Thyroid gland (tissue), 4 donors: Measurements from ENCODE around the gene EXD3.

Experiments used
- POLR2A ChIP-seq, 2 donors: fragments of 450-650 bp; IDR thresholded peaks; one replicate each; pipeline ENCODE4 v1.6.1; 2017; ENCODE audit warnings: antibody characterized with exemption in 2 of 2, mild to moderate bottlenecking in 2 of 2, moderate library complexity in 1 of 2
- TF ChIP-seq, protein P1 (sequence below), 6 experiments: fragments of 200-600 bp in 3 of 6; fragments of 450-650 bp in 3 of 6; sonication (generic) in 3 of 6; IDR thresholded peaks; one replicate each; pipeline ENCODE4 v1.5.1; 2016 to 2019; ENCODE audit warnings: antibody characterized with exemption in 6 of 6, mild to moderate bottlenecking in 2 of 6, inconsistent platforms in 1 of 6, moderate library complexity in 1 of 6

DNA sequence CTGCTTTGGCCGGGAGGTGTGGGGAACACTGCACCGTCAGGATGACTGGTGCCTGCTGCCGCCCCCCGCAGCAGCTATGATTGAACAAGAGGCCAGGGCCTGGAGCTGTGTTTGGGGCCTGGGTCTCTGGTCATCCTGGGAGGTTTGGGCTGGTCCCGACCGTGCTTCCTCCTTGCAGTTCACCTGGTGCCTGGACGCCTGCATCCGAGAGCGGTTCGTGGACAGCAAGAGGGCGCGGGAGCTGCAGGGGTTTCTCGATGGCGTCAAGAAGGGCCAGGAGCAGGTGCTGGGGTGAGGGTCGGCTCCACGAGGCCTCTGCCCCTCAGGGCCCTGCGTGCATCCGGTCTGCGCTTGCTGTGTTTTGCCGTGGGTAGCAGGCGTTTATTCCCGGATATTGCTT lies 158.9 kb downstream of the EXD3 start:
- TF ChIP-seq, protein P1, sequence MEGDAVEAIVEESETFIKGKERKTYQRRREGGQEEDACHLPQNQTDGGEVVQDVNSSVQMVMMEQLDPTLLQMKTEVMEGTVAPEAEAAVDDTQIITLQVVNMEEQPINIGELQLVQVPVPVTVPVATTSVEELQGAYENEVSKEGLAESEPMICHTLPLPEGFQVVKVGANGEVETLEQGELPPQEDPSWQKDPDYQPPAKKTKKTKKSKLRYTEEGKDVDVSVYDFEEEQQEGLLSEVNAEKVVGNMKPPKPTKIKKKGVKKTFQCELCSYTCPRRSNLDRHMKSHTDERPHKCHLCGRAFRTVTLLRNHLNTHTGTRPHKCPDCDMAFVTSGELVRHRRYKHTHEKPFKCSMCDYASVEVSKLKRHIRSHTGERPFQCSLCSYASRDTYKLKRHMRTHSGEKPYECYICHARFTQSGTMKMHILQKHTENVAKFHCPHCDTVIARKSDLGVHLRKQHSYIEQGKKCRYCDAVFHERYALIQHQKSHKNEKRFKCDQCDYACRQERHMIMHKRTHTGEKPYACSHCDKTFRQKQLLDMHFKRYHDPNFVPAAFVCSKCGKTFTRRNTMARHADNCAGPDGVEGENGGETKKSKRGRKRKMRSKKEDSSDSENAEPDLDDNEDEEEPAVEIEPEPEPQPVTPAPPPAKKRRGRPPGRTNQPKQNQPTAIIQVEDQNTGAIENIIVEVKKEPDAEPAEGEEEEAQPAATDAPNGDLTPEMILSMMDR (IDR thresholded peaks at IDR 0.05), result no peak
- no peak for TF ChIP-seq POLR2A (IDR thresholded peaks at IDR 0.05)
